ENCODE data around the gene NDUFB3. TPM values are rescaled to one million over a fixed set of nuclear protein-coding genes. Genes with fewer than 3 reads are reported as not detected.
"Not testable (repeated sequence)": the region's sequence is repeated elsewhere in the genome, so short reads cannot be mapped to it uniquely, and the experiment has no call there.

NDUFB3 gene
- total and polyA plus RNA-seq, 9 donors, result 20.5 to 52.5 (median 47.6) TPM

DNA sequence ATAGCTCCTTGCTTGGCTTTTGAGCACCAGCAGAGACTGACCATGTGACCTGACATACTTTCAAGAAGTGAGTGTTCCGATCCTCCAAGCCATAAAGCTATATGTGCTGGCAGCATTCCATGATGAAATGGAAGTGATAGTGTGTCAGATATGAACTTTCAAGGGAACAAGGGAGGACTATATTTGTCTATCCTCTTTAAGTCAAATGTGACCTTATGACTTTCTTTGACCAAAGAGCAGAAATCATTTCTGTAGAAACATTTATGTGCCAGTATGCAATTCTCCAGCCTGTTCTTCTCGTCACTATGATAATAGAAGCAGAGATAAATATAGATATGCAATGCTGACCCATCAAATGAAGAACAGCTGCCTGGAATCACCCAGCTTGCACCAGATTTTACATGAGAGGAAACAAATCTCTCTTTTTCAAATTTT, 14.7 kb upstream of the NDUFB3 start:
- intact Hi-C loops (cut with DNase I), result no loop called here
- Histone ChIP-seq H3K27ac (no peak overlapping the region), H3K27me3 (no peaks in the 10 kb centered on the region), H3K4me3 (no peak overlapping the region), H3K9me3 (no peaks in the 10 kb centered on the region), H3K4me1 (ENCODE audit: insufficient read depth) (no peaks in the 10 kb centered on the region), H3K36me3 (no peaks in the 10 kb centered on the region)
- 34 to 37% (median 36%) methylated on average over 2 of the region's 2 CpGs for WGBS, 3 donors
- TF ChIP-seq, protein P1, sequence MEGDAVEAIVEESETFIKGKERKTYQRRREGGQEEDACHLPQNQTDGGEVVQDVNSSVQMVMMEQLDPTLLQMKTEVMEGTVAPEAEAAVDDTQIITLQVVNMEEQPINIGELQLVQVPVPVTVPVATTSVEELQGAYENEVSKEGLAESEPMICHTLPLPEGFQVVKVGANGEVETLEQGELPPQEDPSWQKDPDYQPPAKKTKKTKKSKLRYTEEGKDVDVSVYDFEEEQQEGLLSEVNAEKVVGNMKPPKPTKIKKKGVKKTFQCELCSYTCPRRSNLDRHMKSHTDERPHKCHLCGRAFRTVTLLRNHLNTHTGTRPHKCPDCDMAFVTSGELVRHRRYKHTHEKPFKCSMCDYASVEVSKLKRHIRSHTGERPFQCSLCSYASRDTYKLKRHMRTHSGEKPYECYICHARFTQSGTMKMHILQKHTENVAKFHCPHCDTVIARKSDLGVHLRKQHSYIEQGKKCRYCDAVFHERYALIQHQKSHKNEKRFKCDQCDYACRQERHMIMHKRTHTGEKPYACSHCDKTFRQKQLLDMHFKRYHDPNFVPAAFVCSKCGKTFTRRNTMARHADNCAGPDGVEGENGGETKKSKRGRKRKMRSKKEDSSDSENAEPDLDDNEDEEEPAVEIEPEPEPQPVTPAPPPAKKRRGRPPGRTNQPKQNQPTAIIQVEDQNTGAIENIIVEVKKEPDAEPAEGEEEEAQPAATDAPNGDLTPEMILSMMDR (IDR thresholded peaks at IDR 0.05), result no peak
- no peak for TF ChIP-seq POLR2A (IDR thresholded peaks at IDR 0.05)
- TF ChIP-seq EP300 (IDR thresholded peaks at IDR 0.05), result no peak
- no peak for DNase-seq

DNA sequence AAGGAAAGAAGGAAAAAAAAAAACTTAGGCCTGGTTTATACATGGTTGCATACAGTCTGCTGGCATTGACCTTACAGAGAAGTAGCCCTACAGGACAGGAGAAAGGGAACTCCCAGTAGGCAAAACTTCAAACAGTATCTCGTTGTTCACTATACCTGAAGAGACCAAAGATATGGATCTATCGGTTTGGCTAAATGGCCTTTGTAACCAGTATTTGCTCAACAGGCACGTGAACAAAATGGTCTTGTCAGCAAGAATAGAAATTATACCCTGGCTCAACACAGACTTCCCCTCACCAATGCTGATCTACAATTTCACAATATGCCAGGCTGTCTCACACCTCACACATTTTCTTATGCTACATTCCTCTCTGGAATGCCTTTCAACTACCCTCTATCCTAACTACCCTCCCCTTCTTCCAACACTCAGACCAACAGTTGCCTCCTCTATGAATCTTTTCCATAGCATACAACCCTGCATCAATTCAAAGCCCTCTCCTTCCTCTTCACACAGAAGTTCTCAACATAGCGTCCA, 14.0 kb upstream of the NDUFB3 start:
- TF ChIP-seq EP300 (IDR thresholded peaks at IDR 0.05), result no peak
- TF ChIP-seq POLR2A (IDR thresholded peaks at IDR 0.05), result no peak
- TF ChIP-seq, protein P1 (IDR thresholded peaks at IDR 0.05), result no peak
- intact Hi-C loops (cut with DNase I), result no loop called here
- DNase-seq, result no peak
- Histone ChIP-seq H3K4me3 (no peak overlapping the region), H3K27ac (no peak overlapping the region), H3K36me3 (no peaks in the 10 kb centered on the region), H3K27me3 (no peaks in the 10 kb centered on the region), H3K9me3 (no peaks in the 10 kb centered on the region), H3K4me1 (ENCODE audit: insufficient read depth) (no peaks in the 10 kb centered on the region)
- 77 to 81% (median 78%) methylated on average over 4 of the region's 4 CpGs for WGBS, 3 donors

DNA sequence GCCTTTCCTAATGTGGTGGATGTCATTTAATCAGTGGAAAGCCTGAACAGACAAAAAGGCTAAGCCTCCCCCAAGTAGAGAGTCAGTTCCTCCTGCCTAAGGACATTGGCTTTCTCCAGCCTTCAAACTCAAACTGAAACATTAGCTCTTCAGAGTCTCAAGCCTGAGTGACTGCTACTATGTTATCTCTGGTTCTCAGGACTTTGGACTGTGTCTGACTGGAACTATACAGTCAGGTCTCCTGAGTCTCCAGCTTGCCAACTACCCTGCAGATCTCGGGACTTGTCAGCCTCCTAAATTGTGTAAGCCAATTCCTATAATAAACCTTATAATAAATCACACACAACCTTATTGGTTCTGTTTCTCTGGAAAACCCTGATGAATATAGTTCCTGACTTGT, 12.9 kb upstream of the NDUFB3 start:
- 85 to 96% (median 95%) methylated on average over 1 of the region's 1 CpG for WGBS, 3 donors

DNA sequence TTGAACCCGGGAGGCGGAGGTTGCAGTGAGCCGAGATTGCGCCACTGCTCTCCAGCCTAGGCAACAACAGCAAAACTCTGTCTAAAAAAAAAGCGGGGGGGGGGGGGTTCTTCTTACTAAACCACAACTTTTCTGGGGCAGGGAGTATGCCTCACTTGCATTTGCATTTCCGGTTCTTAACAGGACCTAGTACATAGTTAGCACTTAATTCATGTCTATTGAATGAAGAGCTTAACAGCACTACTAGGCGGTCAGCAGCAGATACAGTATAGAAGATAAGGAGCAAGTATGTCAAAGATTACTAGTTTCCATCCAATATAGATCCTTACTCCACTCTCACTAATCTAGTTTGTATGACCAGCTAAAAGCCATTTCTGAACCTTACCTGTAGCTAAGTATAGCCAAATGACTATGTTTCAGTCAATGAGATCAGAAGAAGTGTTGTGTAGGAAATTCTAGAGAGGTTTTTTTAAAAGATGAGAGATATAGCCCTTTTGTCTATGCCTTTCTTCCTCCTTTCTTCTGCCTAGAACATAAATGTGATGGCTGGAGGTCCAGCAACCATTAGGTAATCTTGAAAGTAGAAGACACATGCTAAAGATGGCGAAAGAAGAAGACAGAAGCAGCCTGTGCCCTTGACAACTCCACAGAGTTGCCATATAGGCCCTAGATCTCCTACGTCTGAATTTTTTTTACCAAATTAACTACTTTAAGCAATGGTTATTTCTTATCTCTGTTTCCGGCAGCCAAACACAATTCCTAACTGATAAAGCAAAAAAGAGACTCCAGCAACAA, 11.6 kb upstream of the NDUFB3 start:
- intact Hi-C loops (cut with DNase I), result loop anchor here in 2 of 4 donors (10.0 kb wide), 2 partner anchors 95 to 155 kb away; partner anchors contain the start of gene ORC2 (in 1 of the 2)

More for the DNA sequence above, 12.9 kb upstream of the NDUFB3 start:
- intact Hi-C loops (cut with DNase I), result no loop called here
- Histone ChIP-seq H3K4me1 (ENCODE audit: insufficient read depth) (no peaks in the 10 kb centered on the region), H3K36me3 (no peaks in the 10 kb centered on the region), H3K27me3 (no peaks in the 10 kb centered on the region), H3K4me3 (no peak overlapping the region), H3K9me3 (no peaks in the 10 kb centered on the region), H3K27ac (no peak overlapping the region)
- TF ChIP-seq, protein P1 (IDR thresholded peaks at IDR 0.05), result no peak
- TF ChIP-seq POLR2A (IDR thresholded peaks at IDR 0.05) (no peak), EP300 (IDR thresholded peaks at IDR 0.05) (no peak)
- DNase-seq, result no peak

DNA sequence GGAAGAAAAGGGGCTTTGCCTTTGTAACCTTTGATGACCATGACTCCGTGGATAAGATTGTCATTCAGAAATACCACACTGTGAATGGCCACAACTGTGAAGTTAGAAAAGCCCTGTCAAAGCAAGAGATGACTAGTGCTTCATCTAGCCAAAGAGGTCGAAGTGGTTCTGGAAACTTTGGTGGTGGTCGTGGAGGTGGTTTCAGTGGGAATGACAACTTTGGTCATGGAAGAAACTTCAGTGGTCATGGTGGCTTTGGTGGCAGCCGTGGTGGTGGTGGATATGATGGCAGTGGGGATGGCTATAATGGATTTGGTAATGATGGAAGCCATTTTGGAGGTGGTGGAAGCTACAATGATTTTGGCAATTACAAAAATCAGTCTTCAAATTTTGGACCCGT, 8.3 kb upstream of the NDUFB3 start:
- not testable (repeated sequence) for H3K27ac ChIP-seq; H3K4me1 ChIP-seq (ENCODE audit: insufficient read depth); H3K9me3 ChIP-seq; DNase-seq; H3K36me3 ChIP-seq; H3K4me3 ChIP-seq; H3K27me3 ChIP-seq
- 91 to 95% (median 94%) methylated on average over 5 of the region's 5 CpGs for WGBS, 3 donors
- intact Hi-C loops (cut with DNase I), result loop anchor here in 2 of 4 donors (10.0 kb wide), 2 partner anchors 99 to 159 kb away; partner anchors contain the start of gene ORC2 (in 1 of the 2)

More for the DNA sequence above, 11.6 kb upstream of the NDUFB3 start:
- Histone ChIP-seq H3K27ac (no peak overlapping the region), H3K9me3 (no peaks in the 10 kb centered on the region), H3K4me1 (ENCODE audit: insufficient read depth) (no peaks in the 10 kb centered on the region), H3K27me3 (no peaks in the 10 kb centered on the region), H3K4me3 (no peak overlapping the region), H3K36me3 (no peaks in the 10 kb centered on the region)
- TF ChIP-seq, protein P1 (IDR thresholded peaks at IDR 0.05), result no peak
- DNase-seq, result no peak
- WGBS, 3 donors, result 93 to 94% (median 94%) methylated on average over 10 of the region's 10 CpGs

Data from ovary (tissue), 9 donors.